Ramos (cell line): ENCODE measurements around the gene TFE3.

Experiments used
- in situ Hi-C: fragments of 300-500 bp; cut with MboI; formaldehyde crosslinking; loops from one replicate; pipeline ENCODE4 v1.14.3; 2022; ENCODE audit warnings: low sequenced_read_pairs; ENCODE audit not compliant: unreplicated experiment

Gene TFE3

GRCh38 chrX:49043220-49043986 lies at the start of gene TFE3:
Gene TFE3, minus strand, starts transcription at chrX:49043357. Its CDS starts 131 bp downstream, at chrX:49043226.
- in situ Hi-C loops, result loop anchor here (10.0 kb wide), 1 partner anchor 79 kb away; no protein-coding TSS in a partner anchor

- in situ Hi-C loops, result no loop called here
Measured at GRCh38 chrX:49089553-49089952, 46.4 kb upstream of the TFE3 start.

GRCh38 chrX:49082271-49082871 lies 39.2 kb upstream of the TFE3 start:
- in situ Hi-C loops, result no loop called here

GRCh38 chrX:49079489-49080428 lies 36.6 kb upstream of the TFE3 start, which contains the start of gene WDR45:
Gene WDR45, minus strand, starts transcription at chrX:49079887. Its CDS starts 1,792 bp downstream, at chrX:49078095.
- in situ Hi-C loops, result no loop called here

GRCh38 chrX:49077941-49078340 lies 34.8 kb upstream of the TFE3 start:
- in situ Hi-C loops, result no loop called here

GRCh38 chrX:49075347-49075746 lies 32.2 kb upstream of the TFE3 start:
- in situ Hi-C loops, result no loop called here

GRCh38 chrX:49073601-49074575 lies 30.7 kb upstream of the TFE3 start, which contains the start of gene PRAF2:
Gene PRAF2, minus strand, starts transcription at chrX:49074002. Its CDS starts 15 bp downstream, at chrX:49073987.
- in situ Hi-C loops, result no loop called here

GRCh38 chrX:49072712-49073095 lies 29.5 kb upstream of the TFE3 start:
- in situ Hi-C loops, result no loop called here

GRCh38 chrX:49071877-49072711 lies 28.9 kb upstream of the TFE3 start:
- in situ Hi-C loops, result no loop called here

- in situ Hi-C loops, result no loop called here
Measured at GRCh38 chrX:49070988-49071387, 27.8 kb upstream of the TFE3 start.

- in situ Hi-C loops, result no loop called here
Measured at GRCh38 chrX:49069038-49069437, 25.9 kb upstream of the TFE3 start.

GRCh38 chrX:49067285-49068120 lies 24.3 kb upstream of the TFE3 start:
- in situ Hi-C loops, result no loop called here

GRCh38 chrX:49066690-49067089 lies 23.5 kb upstream of the TFE3 start:
- in situ Hi-C loops, result no loop called here

- in situ Hi-C loops, result no loop called here
Measured at GRCh38 chrX:49066278-49066677, 23.1 kb upstream of the TFE3 start.

- in situ Hi-C loops, result no loop called here
Measured at GRCh38 chrX:49064735-49065134, 21.6 kb upstream of the TFE3 start.

- in situ Hi-C loops, result no loop called here
Measured at GRCh38 chrX:49064303-49064702, 21.1 kb upstream of the TFE3 start.

GRCh38 chrX:49063715-49064114 lies 20.6 kb upstream of the TFE3 start:
- in situ Hi-C loops, result no loop called here

- in situ Hi-C loops, result no loop called here
Measured at GRCh38 chrX:49061916-49062315, 18.8 kb upstream of the TFE3 start.
